Esophagus muscularis mucosa (tissue), 3 donors: ENCODE results near the gene TOGARAM1.

ENCODE experiments used
- CTCF ChIP-seq, 3 experiments: fragments of 200-600 bp in 2 of 3; fragments of 450-650 bp in 1 of 3; sonication (generic) in 2 of 3; IDR thresholded peaks; one replicate each; pipeline ENCODE4 v1.5.1; 2017 to 2019; ENCODE audit warnings: antibody characterized with exemption in 3 of 3, mild to moderate bottlenecking in 2 of 3, moderate library complexity in 1 of 3
- POLR2A ChIP-seq: fragments of 450-650 bp; IDR thresholded peaks from one replicate; pipeline ENCODE4 v1.6.1; 2017; ENCODE audit warnings: antibody characterized with exemption, moderate library complexity, mild to moderate bottlenecking, low read depth

GRCh38 chr14:44941591-44941990 is 20.4 kb upstream of the TOGARAM1 start:
- TF ChIP-seq CTCF (IDR thresholded peaks at IDR 0.05): no peak
- no peak for TF ChIP-seq POLR2A
